ENCODE data around the gene GLRX5. TPM values are rescaled to one million over a fixed set of nuclear protein-coding genes. Genes with fewer than 3 reads are reported as not detected.

GLRX5 gene
- total RNA-seq, 1 experiment from 2014 or later, result 72.8 TPM

DNA sequence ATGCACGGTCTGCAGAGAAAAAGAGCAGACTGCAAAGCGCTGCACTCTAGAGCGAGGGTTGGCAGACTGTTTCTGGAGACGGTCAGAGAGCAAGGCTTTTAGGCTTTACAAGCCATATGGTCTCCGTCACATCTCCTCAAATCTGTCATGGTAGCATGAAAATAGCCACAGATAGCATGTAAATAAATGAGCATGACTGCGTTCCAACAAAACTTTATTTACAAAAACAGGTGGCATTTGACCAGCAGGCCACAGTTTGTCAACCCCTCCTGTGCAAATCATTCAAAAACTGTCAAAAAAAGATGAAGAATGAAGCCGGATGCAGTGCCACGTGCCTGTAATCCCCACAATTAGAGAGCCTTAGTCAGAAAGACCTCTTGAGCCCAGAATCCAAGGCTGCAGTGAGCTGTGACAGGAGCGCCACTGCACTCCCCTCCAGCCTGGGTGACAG, 37.3 kb upstream of the GLRX5 start (continued):
- no peak for TF ChIP-seq AFF4 (CRISPR knock-in tag; IDR thresholded peaks at IDR 0.05; ENCODE audit: borderline replicate concordance)

DNA sequence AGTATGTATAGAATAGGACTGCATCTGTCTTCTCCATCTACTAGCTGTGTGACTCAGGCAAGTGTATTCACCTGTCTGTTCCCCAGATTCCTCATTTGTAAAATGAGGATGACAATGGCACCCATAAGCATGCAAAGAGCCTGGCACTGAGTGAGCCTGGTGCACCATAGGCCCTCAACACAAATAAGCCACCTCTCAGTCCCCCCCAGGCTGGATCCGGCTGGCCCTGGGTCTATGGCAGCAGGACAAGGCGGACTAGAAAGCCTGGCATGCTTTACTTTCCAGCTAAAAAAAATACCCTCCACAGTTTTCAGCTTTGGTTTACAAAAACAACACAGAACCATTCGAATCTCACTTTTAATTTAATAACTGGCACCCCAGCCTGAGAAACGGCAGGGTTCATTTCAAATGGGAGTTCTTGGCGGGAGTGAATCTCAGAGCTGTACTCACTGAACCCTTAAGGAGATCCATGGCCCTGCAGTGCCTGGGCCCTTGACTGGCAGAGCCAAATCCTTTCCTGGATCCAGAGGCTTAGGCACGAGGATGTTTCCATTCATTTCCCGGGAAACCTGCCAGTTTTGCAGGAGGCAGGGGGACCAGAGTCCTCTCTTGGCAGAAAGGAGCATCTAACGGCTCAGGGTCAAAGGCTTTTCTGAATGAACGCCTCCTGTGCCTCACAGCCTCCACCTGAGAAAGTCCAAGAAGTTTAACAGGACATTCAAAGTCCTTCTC, 36.1 kb upstream of the GLRX5 start:
- H3K9me3 Mint-ChIP-seq, result no peaks in the 10 kb centered on the region
- CTCF ChIA-PET, result interaction anchor here (1.0 kb wide), 1 partner anchor 46 kb away, joined by 3 read pairs; no protein-coding TSS in a partner anchor
- TF ChIP-seq USF1 (CRISPR knock-in tag; IDR thresholded peaks at IDR 0.05) (no peak), ZNF532 (CRISPR knock-in tag; IDR thresholded peaks at IDR 0.05; ENCODE audit: borderline replicate concordance) (no peak), ZNF232 (CRISPR knock-in tag; IDR thresholded peaks at IDR 0.05) (no peak), ETV6 (CRISPR knock-in tag; IDR thresholded peaks at IDR 0.05) (no peak), TEAD4 (CRISPR knock-in tag; IDR thresholded peaks at IDR 0.05) (no peak), FOXK1 (CRISPR knock-in tag; IDR thresholded peaks at IDR 0.05) (no peak), CTCF (IDR thresholded peaks at IDR 0.05) (no peak), GRHL2 (CRISPR knock-in tag; IDR thresholded peaks at IDR 0.05; ENCODE audit: insufficient replicate concordance, severe bottlenecking) (no peak), RORB (CRISPR knock-in tag; IDR thresholded peaks at IDR 0.05) (no peak), NR1H2 (CRISPR knock-in tag; IDR thresholded peaks at IDR 0.05) (no peak), ZNF671 (CRISPR knock-in tag; IDR thresholded peaks at IDR 0.05) (no peak), SMAD3 (CRISPR knock-in tag; IDR thresholded peaks at IDR 0.05; ENCODE audit: borderline replicate concordance) (no peak), OVOL2 (CRISPR knock-in tag; IDR thresholded peaks at IDR 0.05; ENCODE audit: borderline replicate concordance) (no peak), JAZF1 (CRISPR knock-in tag; IDR thresholded peaks at IDR 0.05) (no peak), GABPB1 (CRISPR knock-in tag; IDR thresholded peaks at IDR 0.05) (no peak), MXD4 (CRISPR knock-in tag; IDR thresholded peaks at IDR 0.05; ENCODE audit: borderline replicate concordance) (no peak)
- TF ChIP-seq, protein P1, sequence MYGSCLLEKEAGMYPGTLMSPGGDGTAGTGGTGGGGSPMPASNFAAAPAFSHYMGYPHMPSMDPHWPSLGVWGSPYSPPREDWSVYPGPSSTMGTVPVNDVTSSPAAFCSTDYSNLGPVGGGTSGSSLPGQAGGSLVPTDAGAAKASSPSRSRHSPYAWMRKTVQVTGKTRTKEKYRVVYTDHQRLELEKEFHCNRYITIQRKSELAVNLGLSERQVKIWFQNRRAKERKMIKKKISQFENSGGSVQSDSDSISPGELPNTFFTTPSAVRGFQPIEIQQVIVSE (CRISPR knock-in tag; IDR thresholded peaks at IDR 0.05; ENCODE audit: borderline replicate concordance), result no peak
- TF ChIP-seq, protein P2, sequence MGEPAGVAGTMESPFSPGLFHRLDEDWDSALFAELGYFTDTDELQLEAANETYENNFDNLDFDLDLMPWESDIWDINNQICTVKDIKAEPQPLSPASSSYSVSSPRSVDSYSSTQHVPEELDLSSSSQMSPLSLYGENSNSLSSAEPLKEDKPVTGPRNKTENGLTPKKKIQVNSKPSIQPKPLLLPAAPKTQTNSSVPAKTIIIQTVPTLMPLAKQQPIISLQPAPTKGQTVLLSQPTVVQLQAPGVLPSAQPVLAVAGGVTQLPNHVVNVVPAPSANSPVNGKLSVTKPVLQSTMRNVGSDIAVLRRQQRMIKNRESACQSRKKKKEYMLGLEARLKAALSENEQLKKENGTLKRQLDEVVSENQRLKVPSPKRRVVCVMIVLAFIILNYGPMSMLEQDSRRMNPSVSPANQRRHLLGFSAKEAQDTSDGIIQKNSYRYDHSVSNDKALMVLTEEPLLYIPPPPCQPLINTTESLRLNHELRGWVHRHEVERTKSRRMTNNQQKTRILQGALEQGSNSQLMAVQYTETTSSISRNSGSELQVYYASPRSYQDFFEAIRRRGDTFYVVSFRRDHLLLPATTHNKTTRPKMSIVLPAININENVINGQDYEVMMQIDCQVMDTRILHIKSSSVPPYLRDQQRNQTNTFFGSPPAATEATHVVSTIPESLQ (CRISPR knock-in tag; IDR thresholded peaks at IDR 0.05), result no peak

More for the DNA sequence above, 36.1 kb upstream of the GLRX5 start:
- no peaks in the 10 kb centered on the region; the same call in 1 of the 2 replicates for H3K27me3 Mint-ChIP-seq (ENCODE audit: low read depth)
- DNase-seq (ENCODE audit: low spot score) (no peak), ATAC-seq (no peak)
- no peak overlapping the region for H3K4me3 Mint-ChIP-seq
- no peaks in the 10 kb centered on the region for H3K36me3 Mint-ChIP-seq
- H3K27ac Mint-ChIP-seq, result no peak overlapping the region
- no peaks in the 10 kb centered on the region for H3K4me1 Mint-ChIP-seq
- POLR2A ChIA-PET, result no interaction called here

All from WTC11 (cell line).